Mesenchymal stem cell (in vitro differentiated cells and primary cell): Measurements from ENCODE around the gene CHST14.

Experiments
- DNase-seq: peaks from one replicate; pipeline ENCODE4 v3.0.0-alpha.2; 2013
- H2AFZ ChIP-seq: one replicate; pipeline ENCODE4 v1.6.1; 2013; ENCODE audit warnings: low read depth, mild to moderate bottlenecking, control low read depth, inconsistent platforms, low read length, moderate library complexity
- H2AK5ac ChIP-seq: 2 replicates; pipeline ENCODE4 v1.6.1; 2013; ENCODE audit warnings: low read length, moderate library complexity, mild to moderate bottlenecking, inconsistent platforms; ENCODE audit not compliant: severe bottlenecking
- H2BK120ac ChIP-seq: one replicate; pipeline ENCODE4 v1.6.1; 2013; ENCODE audit warnings: low read depth, mild to moderate bottlenecking, inconsistent platforms, low read length, moderate library complexity
- H2BK12ac ChIP-seq, 2 experiments: one replicate each; pipeline ENCODE4 v1.6.1; 2013; ENCODE audit warnings: inconsistent platforms in 2 of 2, low read length in 2 of 2, mild to moderate bottlenecking in 2 of 2, moderate library complexity in 2 of 2, control low read depth in 1 of 2
- H2BK15ac ChIP-seq: one replicate; pipeline ENCODE4 v1.6.1; 2013; ENCODE audit warnings: mild to moderate bottlenecking, low read depth, inconsistent platforms; ENCODE audit not compliant: poor library complexity, severe bottlenecking
- H2BK5ac ChIP-seq: 2 replicates; pipeline ENCODE4 v1.6.1; 2013; ENCODE audit warnings: low read depth, mild to moderate bottlenecking, low read length, control low read depth, inconsistent platforms; ENCODE audit not compliant: poor library complexity, severe bottlenecking
- H3K14ac ChIP-seq, 2 experiments: one replicate each; pipeline ENCODE4 v1.6.1; 2013; ENCODE audit warnings: inconsistent platforms in 2 of 2, low read length in 2 of 2, control low read depth in 1 of 2, mild to moderate bottlenecking in 1 of 2, moderate library complexity in 1 of 2
- H3K18ac ChIP-seq, 2 experiments: one replicate each; pipeline ENCODE4 v1.6.1; 2013; ENCODE audit warnings: inconsistent platforms in 2 of 2, low read length in 2 of 2, control low read depth in 1 of 2, low read depth in 1 of 2, mild to moderate bottlenecking in 1 of 2
- H3K23ac ChIP-seq, 2 experiments: one replicate each; pipeline ENCODE4 v1.6.1; 2013; ENCODE audit warnings: inconsistent platforms in 2 of 2, low read length in 2 of 2, mild to moderate bottlenecking in 2 of 2, moderate library complexity in 2 of 2, control low read depth in 1 of 2
- H3K27ac ChIP-seq: 2 replicates; pipeline ENCODE4 v1.5.1; 2013; ENCODE audit warnings: mild to moderate bottlenecking, moderate library complexity, low read length, control low read depth, inconsistent platforms; ENCODE audit not compliant: poor library complexity, severe bottlenecking
- H3K27me3 ChIP-seq, 2 experiments: 2 replicates each; pipeline versions ENCODE4 v1.6.1 to v1.7.0; 2013; ENCODE audit warnings: low read length in 2 of 2, mild to moderate bottlenecking in 2 of 2, moderate library complexity in 2 of 2, control low read depth in 1 of 2, inconsistent platforms in 1 of 2; ENCODE audit not compliant: control insufficient read depth in 1 of 2, insufficient read depth in 1 of 2
- H3K36me3 ChIP-seq, 2 experiments: 2 replicates each; pipeline versions ENCODE4 v1.6.1 to v1.7.0; 2013; ENCODE audit warnings: low read length in 2 of 2, control low read depth in 1 of 2, inconsistent platforms in 1 of 2, low read depth in 1 of 2, mild to moderate bottlenecking in 1 of 2; ENCODE audit not compliant: insufficient read depth in 2 of 2, control insufficient read depth in 1 of 2
- H3K4ac ChIP-seq, 2 experiments: one replicate each; pipeline ENCODE4 v1.6.1; 2013; ENCODE audit warnings: inconsistent platforms in 2 of 2, low read length in 2 of 2, mild to moderate bottlenecking in 2 of 2, moderate library complexity in 2 of 2, control low read depth in 1 of 2, low read depth in 1 of 2
- H3K4me1 ChIP-seq: 2 replicates; pipeline ENCODE4 v1.6.1; 2013; ENCODE audit warnings: low read depth, low read length, control low read depth; ENCODE audit not compliant: control insufficient read depth, insufficient read depth
- H3K4me2 ChIP-seq: 2 replicates; pipeline ENCODE4 v1.6.1; 2013; ENCODE audit warnings: low read length, mild to moderate bottlenecking, inconsistent platforms; ENCODE audit not compliant: poor library complexity, severe bottlenecking
- H3K4me3 ChIP-seq, 2 experiments: 2 replicates each; pipeline versions ENCODE4 v1.5.1 to v1.7.0; 2013; ENCODE audit warnings: low read length in 2 of 2, mild to moderate bottlenecking in 2 of 2, control low read depth in 1 of 2, low read depth in 1 of 2; ENCODE audit not compliant: insufficient read depth in 1 of 2
- H3K79me1 ChIP-seq: replicated peaks from 2 replicates; pipeline ENCODE4 v1.6.1; 2013; ENCODE audit warnings: mild to moderate bottlenecking, control low read depth, low read length, inconsistent platforms; ENCODE audit not compliant: poor library complexity, severe bottlenecking
- H3K9ac ChIP-seq: 2 replicates; pipeline ENCODE4 v1.7.0; 2013; ENCODE audit warnings: mild to moderate bottlenecking, low read length, moderate library complexity
- H3K9me3 ChIP-seq: 2 replicates; pipeline ENCODE4 v1.7.0; 2013; ENCODE audit warnings: mild to moderate bottlenecking, low read length; ENCODE audit not compliant: control insufficient read depth
- H4K8ac ChIP-seq: one replicate; pipeline ENCODE4 v1.6.1; 2013; ENCODE audit warnings: inconsistent platforms, mild to moderate bottlenecking, low read length, moderate library complexity
- H4K91ac ChIP-seq: one replicate; pipeline ENCODE4 v1.6.1; 2013; ENCODE audit warnings: mild to moderate bottlenecking, low read length, inconsistent platforms
- WGBS: methylation state at CpG from one replicate; pipeline ENCODE4 v1.1.7; 2013; ENCODE audit warnings: mixed read lengths; 5-methylcytosine and 5-hydroxymethylcytosine counted together

The CHST14 gene

DNA sequence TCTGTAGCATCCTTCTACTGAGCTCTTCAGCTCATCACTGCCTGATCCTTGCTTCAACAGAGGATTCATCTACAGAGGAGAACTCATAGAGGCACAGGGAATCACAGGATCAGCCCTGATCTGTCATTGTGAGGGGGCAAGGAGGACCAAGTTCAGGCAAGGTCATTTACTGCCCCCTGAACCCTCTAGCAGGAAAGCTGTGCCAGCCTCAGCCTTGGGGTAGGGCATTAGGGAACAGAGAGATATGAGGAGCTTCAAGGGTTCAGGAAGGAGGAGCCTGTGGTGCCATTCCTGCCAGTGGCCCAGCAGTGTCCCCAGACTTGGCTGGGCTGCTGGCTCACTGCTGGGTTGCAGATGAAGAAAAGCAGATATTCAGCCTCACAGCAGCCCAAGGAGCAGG is 8.2 kb downstream of the CHST14 start:
- no peak overlapping the region for H3K4me3 ChIP-seq
- H2BK15ac ChIP-seq = no peak overlapping the region
- H3K27me3 ChIP-seq = peaks cover 23 to 27% of the 10 kb centered on the region in 2 experiments
- H2BK5ac ChIP-seq = no peak overlapping the region
- no peak overlapping the region for H3K9ac ChIP-seq
- peaks cover 6% of the 10 kb centered on the region for H3K9me3 ChIP-seq
- no peak overlapping the region for H3K4ac ChIP-seq
- DNase-seq = no peak
- no peak overlapping the region for H2BK120ac ChIP-seq
- H3K36me3 ChIP-seq = no peaks in the 10 kb centered on the region
- H3K23ac ChIP-seq = no peak overlapping the region
- H3K27ac ChIP-seq = no peak overlapping the region
- H4K8ac ChIP-seq = no peak overlapping the region
- H4K91ac ChIP-seq = no peak overlapping the region
- no peak overlapping the region for H3K14ac ChIP-seq
- H3K4me2 ChIP-seq = no peak overlapping the region
- peaks cover 2% of the 10 kb centered on the region for H3K4me1 ChIP-seq
- H2BK12ac ChIP-seq = no peak overlapping the region
- H3K18ac ChIP-seq = no peak overlapping the region
- H3K79me1 ChIP-seq = no peaks in the 10 kb centered on the region
- no peak overlapping the region for H2AFZ ChIP-seq
- no peak overlapping the region for H2AK5ac ChIP-seq

DNA sequence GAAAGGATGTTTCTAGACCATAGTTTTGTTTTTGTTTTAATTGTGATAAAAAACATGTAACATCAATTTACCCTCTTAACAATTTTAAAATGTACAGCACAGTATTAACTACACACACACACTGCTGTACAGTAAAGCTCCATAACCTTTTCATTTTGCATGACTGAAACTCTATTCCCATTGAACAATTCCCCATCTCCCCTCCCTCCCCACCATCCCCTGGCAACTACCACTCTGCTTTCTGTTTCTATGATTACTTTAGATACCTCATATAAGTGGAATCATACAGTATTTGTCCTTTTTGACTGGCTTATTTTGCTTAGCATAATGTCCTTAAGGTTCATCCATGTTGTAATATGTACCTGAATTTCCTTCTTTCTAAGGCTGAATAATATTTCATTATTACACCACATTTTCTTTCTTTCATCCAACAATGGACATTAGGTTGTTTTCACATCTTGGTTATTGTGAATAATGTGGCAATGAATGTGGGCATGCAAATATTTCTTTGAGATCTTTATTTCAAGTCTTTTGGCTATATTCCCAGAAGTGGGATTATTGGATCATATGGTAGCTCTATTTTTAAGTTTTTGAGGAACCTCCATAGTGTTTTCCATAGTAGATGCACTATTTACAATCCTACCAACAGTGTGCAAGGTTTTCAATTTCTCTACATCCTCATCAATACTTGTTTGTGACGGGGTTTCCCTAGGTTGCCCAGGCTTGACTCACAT is 10.7 kb downstream of the CHST14 start:
- H2AFZ ChIP-seq = no peak overlapping the region
- no peak overlapping the region for H3K4me3 ChIP-seq
- H3K79me1 ChIP-seq = no peaks in the 10 kb centered on the region
- H4K91ac ChIP-seq = no peak overlapping the region
- no peak overlapping the region for H2BK12ac ChIP-seq
- H2AK5ac ChIP-seq = no peak overlapping the region
- H3K14ac ChIP-seq = no peak overlapping the region
- no peak overlapping the region for H3K27ac ChIP-seq
- no peak overlapping the region for H3K4ac ChIP-seq
- no peak overlapping the region for H3K18ac ChIP-seq
- DNase-seq = no peak
- H2BK120ac ChIP-seq = no peak overlapping the region
- H3K4me1 ChIP-seq = peaks cover 2% of the 10 kb centered on the region
- H2BK15ac ChIP-seq = no peak overlapping the region
- no peak overlapping the region for H3K23ac ChIP-seq
- H3K27me3 ChIP-seq = peaks cover 23 to 27% of the 10 kb centered on the region in 2 experiments
- H3K4me2 ChIP-seq = no peak overlapping the region
- 95% methylated on average over 1 of the region's 1 CpG for WGBS
- H3K9ac ChIP-seq = no peak overlapping the region
- H2BK5ac ChIP-seq = no peak overlapping the region
- peaks cover 6% of the 10 kb centered on the region for H3K9me3 ChIP-seq
- no peaks in the 10 kb centered on the region for H3K36me3 ChIP-seq
- H4K8ac ChIP-seq = no peak overlapping the region

GRCh38 chr15:40483919-40484318 is 13.1 kb downstream of the CHST14 start:
- Histone ChIP-seq H3K4me2 (no peak overlapping the region), H2BK5ac (no peak overlapping the region), H3K4ac (no peak overlapping the region), H3K14ac (no peak overlapping the region), H3K18ac (no peak overlapping the region), H3K79me1 (no peaks in the 10 kb centered on the region), H2BK15ac (no peak overlapping the region), H2BK12ac (no peak overlapping the region), H2BK120ac (no peak overlapping the region), H3K4me1 (no peaks in the 10 kb centered on the region), H4K8ac (no peak overlapping the region), H3K4me3 (no peak overlapping the region), H3K9ac (no peak overlapping the region), H4K91ac (no peak overlapping the region), H3K27ac (no peak overlapping the region), H3K23ac (no peak overlapping the region), H2AK5ac (no peak overlapping the region), H2AFZ (no peak overlapping the region), H3K27me3 (peaks cover 11 to 16% of the 10 kb centered on the region in 2 experiments), H3K36me3 (no peaks in the 10 kb centered on the region), H3K9me3 (peaks cover 3% of the 10 kb centered on the region)
- WGBS = 95% methylated on average over 1 of the region's 2 CpGs
- no peak for DNase-seq

GRCh38 chr15:40486066-40486770 is 15.4 kb downstream of the CHST14 start:
- no peak overlapping the region for H4K8ac ChIP-seq
- no peak overlapping the region for H2AFZ ChIP-seq
- no peak overlapping the region for H2AK5ac ChIP-seq
- no peak overlapping the region for H3K9ac ChIP-seq
- no peak overlapping the region for H3K18ac ChIP-seq
- H3K4me3 ChIP-seq = no peak overlapping the region
- no peak for DNase-seq
- H3K79me1 ChIP-seq = no peaks in the 10 kb centered on the region
- H2BK5ac ChIP-seq = no peak overlapping the region
- H3K9me3 ChIP-seq = no peaks in the 10 kb centered on the region
- H3K27me3 ChIP-seq = no peaks in the 10 kb centered on the region
- H3K23ac ChIP-seq = no peak overlapping the region
- no peak overlapping the region for H3K4ac ChIP-seq
- no peaks in the 10 kb centered on the region for H3K4me1 ChIP-seq
- no peak overlapping the region for H3K27ac ChIP-seq
- WGBS = 96% methylated on average over 36 of the region's 36 CpGs
- H2BK120ac ChIP-seq = no peak overlapping the region
- H4K91ac ChIP-seq = no peak overlapping the region
- no peak overlapping the region for H2BK12ac ChIP-seq
- no peak overlapping the region for H3K4me2 ChIP-seq
- no peak overlapping the region for H2BK15ac ChIP-seq
- H3K14ac ChIP-seq = no peak overlapping the region
- H3K36me3 ChIP-seq = no peaks in the 10 kb centered on the region
